HEK293 (cell line): ENCODE measurements around the gene MAP1LC3B2.

Experiments used
- CTCF ChIA-PET: fragments of 350-600 bp; formaldehyde crosslinking; extraction: SDS; loops from one replicate; lab custom pipeline; 2021; ENCODE audit warnings: antibody characterized with exemption; lab: Yijun Ruan, JAX
- POLR2A ChIA-PET: fragments of 300-600 bp; formaldehyde crosslinking; extraction: SDS; loops from one replicate; lab custom pipeline; 2020; ENCODE audit warnings: antibody characterized with exemption, inconsistent platforms; lab: Yijun Ruan, JAX
- H3K27ac ChIP-seq: fragments of 200-500 bp; sonication (Bioruptor generic); 2 replicates; pipeline ENCODE4 v1.5.1; 2014; ENCODE audit warnings: low read depth, low read length, control low read depth, inconsistent platforms; ENCODE audit errors: extremely low read depth
- H3K36me3 ChIP-seq, 2 experiments: fragments of 200-500 bp in 1 of 2; sonication (Bioruptor generic) in 1 of 2; 1 replicate in 1 of 2; 2 replicates in 1 of 2; pipeline ENCODE4 v1.5.1; 2014 to 2017; ENCODE audit warnings: inconsistent platforms in 2 of 2, low read length in 2 of 2; ENCODE audit not compliant: control insufficient read depth in 2 of 2, insufficient read depth in 1 of 2
- H3K4me1 ChIP-seq: fragments of 200-500 bp; sonication (Bioruptor generic); 2 replicates; pipeline ENCODE4 v1.5.1; 2014; ENCODE audit warnings: mild to moderate bottlenecking, low read length, inconsistent platforms; ENCODE audit not compliant: control insufficient read depth, insufficient read depth
- H3K4me3 ChIP-seq: 2 replicates; pipeline ENCODE4 v1.5.1; 2011; ENCODE audit warnings: low read depth, mild to moderate bottlenecking, control low read depth, low read length, moderate library complexity
- H3K9me3 ChIP-seq: fragments of 200-500 bp; sonication (Bioruptor generic); 2 replicates; pipeline ENCODE4 v1.5.1; 2014; ENCODE audit warnings: low read depth, low read length, inconsistent platforms; ENCODE audit not compliant: control insufficient read depth, insufficient read depth
- BCL11A ChIP-seq: fragments of 450-650 bp; formaldehyde crosslinking; IDR thresholded peaks from 2 replicates; pipeline ENCODE4 v1.5.1; 2016; ENCODE audit warnings: low read depth, missing biosample characterization, missing genetic modification characterization
- EGR2 ChIP-seq: fragments of 450-650 bp; formaldehyde crosslinking; IDR thresholded peaks from 2 replicates; pipeline ENCODE4 v1.5.1; 2016; ENCODE audit warnings: low read depth, missing biosample characterization, missing genetic modification characterization
- KLF1 ChIP-seq: fragments of 450-650 bp; formaldehyde crosslinking; IDR thresholded peaks from 2 replicates; pipeline ENCODE4 v1.5.1; 2016; ENCODE audit warnings: missing biosample characterization, missing genetic modification characterization
- SCRT2 ChIP-seq: fragments of 450-650 bp; formaldehyde crosslinking; IDR thresholded peaks from 2 replicates; pipeline ENCODE4 v1.5.1; 2016; ENCODE audit warnings: missing biosample characterization, missing genetic modification characterization
- TCF7L2 ChIP-seq: IDR thresholded peaks from 2 replicates; pipeline ENCODE4 v1.6.1; 2011; ENCODE audit warnings: low read depth, mild to moderate bottlenecking, inconsistent platforms, low read length, moderate library complexity, borderline replicate concordance
- ZBTB1 ChIP-seq: fragments of 450-650 bp; formaldehyde crosslinking; IDR thresholded peaks from 2 replicates; pipeline ENCODE4 v1.5.1; 2016; ENCODE audit warnings: missing biosample characterization, missing genetic modification characterization
- ZFP69B ChIP-seq: fragments of 450-650 bp; formaldehyde crosslinking; IDR thresholded peaks from 2 replicates; pipeline ENCODE4 v1.5.1; 2016; ENCODE audit warnings: missing biosample characterization, missing genetic modification characterization
- ZNF146 ChIP-seq: fragments of 450-650 bp; formaldehyde crosslinking; IDR thresholded peaks from 2 replicates; pipeline ENCODE4 v1.5.1; 2016; ENCODE audit warnings: missing biosample characterization, missing genetic modification characterization
- ZNF19 ChIP-seq: fragments of 450-650 bp; formaldehyde crosslinking; IDR thresholded peaks from 2 replicates; pipeline ENCODE4; 2016; ENCODE audit warnings: missing biosample characterization, missing genetic modification characterization, low read depth
- ZNF202 ChIP-seq: fragments of 450-650 bp; formaldehyde crosslinking; IDR thresholded peaks from 2 replicates; pipeline ENCODE4 v1.5.1; 2016; ENCODE audit warnings: missing biosample characterization, missing genetic modification characterization, borderline replicate concordance
- ZNF211 ChIP-seq: fragments of 450-650 bp; formaldehyde crosslinking; IDR thresholded peaks from 2 replicates; pipeline ENCODE4 v1.5.1; 2016; ENCODE audit warnings: low read depth, missing biosample characterization, missing genetic modification characterization
- ZNF221 ChIP-seq: fragments of 450-650 bp; formaldehyde crosslinking; IDR thresholded peaks from 2 replicates; pipeline ENCODE4 v1.5.1; 2017; ENCODE audit warnings: missing biosample characterization, missing genetic modification characterization, borderline replicate concordance
- ZNF223 ChIP-seq: fragments of 450-650 bp; formaldehyde crosslinking; IDR thresholded peaks from 2 replicates; pipeline ENCODE4 v1.5.1; 2016; ENCODE audit warnings: missing biosample characterization, missing genetic modification characterization
- ZNF266 ChIP-seq: fragments of 450-650 bp; formaldehyde crosslinking; IDR thresholded peaks from 2 replicates; pipeline ENCODE4 v1.5.1; 2016; ENCODE audit warnings: missing biosample characterization, missing genetic modification characterization, low read depth
- ZNF292 ChIP-seq: fragments of 450-650 bp; formaldehyde crosslinking; IDR thresholded peaks from 2 replicates; pipeline ENCODE4 v1.5.1; 2016; ENCODE audit warnings: low read depth, missing biosample characterization, missing genetic modification characterization, borderline replicate concordance
- ZNF311 ChIP-seq: fragments of 450-650 bp; formaldehyde crosslinking; IDR thresholded peaks from 2 replicates; pipeline ENCODE4 v1.5.1; 2017; ENCODE audit warnings: missing biosample characterization, missing genetic modification characterization, borderline replicate concordance
- ZNF350 ChIP-seq: fragments of 450-650 bp; formaldehyde crosslinking; IDR thresholded peaks from 2 replicates; pipeline ENCODE4 v1.5.0; 2017; ENCODE audit warnings: missing biosample characterization, mild to moderate bottlenecking, missing genetic modification characterization
- ZNF423 ChIP-seq: fragments of 450-650 bp; formaldehyde crosslinking; IDR thresholded peaks from 2 replicates; pipeline ENCODE4 v1.5.1; 2016; ENCODE audit warnings: missing biosample characterization, missing genetic modification characterization
- ZNF501 ChIP-seq: fragments of 450-650 bp; formaldehyde crosslinking; IDR thresholded peaks from 2 replicates; pipeline ENCODE4 v1.5.1; 2016; ENCODE audit warnings: missing biosample characterization, missing genetic modification characterization
- ZNF510 ChIP-seq: fragments of 450-650 bp; formaldehyde crosslinking; IDR thresholded peaks from 2 replicates; pipeline ENCODE4 v1.5.1; 2018; ENCODE audit warnings: mild to moderate bottlenecking, missing genetic modification characterization, missing biosample characterization; ENCODE audit not compliant: insufficient replicate concordance
- ZNF529 ChIP-seq: fragments of 450-650 bp; formaldehyde crosslinking; IDR thresholded peaks from 2 replicates; pipeline ENCODE4 v1.5.1; 2017; ENCODE audit warnings: missing genetic modification characterization, missing biosample characterization; ENCODE audit not compliant: insufficient replicate concordance
- ZNF555 ChIP-seq: fragments of 450-650 bp; formaldehyde crosslinking; conservative IDR thresholded peaks from 2 replicates; pipeline ENCODE4 v1.5.1; 2017; ENCODE audit warnings: missing biosample characterization, mild to moderate bottlenecking, missing genetic modification characterization, inconsistent platforms
- ZNF558 ChIP-seq: fragments of 450-650 bp; formaldehyde crosslinking; IDR thresholded peaks from 2 replicates; pipeline ENCODE4 v1.5.1; 2016; ENCODE audit warnings: missing biosample characterization, missing genetic modification characterization
- ZNF654 ChIP-seq: fragments of 450-650 bp; formaldehyde crosslinking; IDR thresholded peaks from 2 replicates; pipeline ENCODE4 v1.5.1; 2016; ENCODE audit warnings: low read depth, missing biosample characterization, missing genetic modification characterization
- ZNF658 ChIP-seq: fragments of 450-650 bp; formaldehyde crosslinking; IDR thresholded peaks from 2 replicates; pipeline ENCODE4; 2016; ENCODE audit warnings: missing biosample characterization, missing genetic modification characterization
- ZNF660 ChIP-seq: fragments of 450-650 bp; IDR thresholded peaks from 2 replicates; pipeline ENCODE4 v1.5.1; 2018; ENCODE audit warnings: missing biosample characterization, mild to moderate bottlenecking, missing genetic modification characterization
- ZNF768 ChIP-seq: fragments of 450-650 bp; formaldehyde crosslinking; IDR thresholded peaks from 2 replicates; pipeline ENCODE4 v1.5.1; 2018; ENCODE audit warnings: missing biosample characterization, mild to moderate bottlenecking, missing genetic modification characterization
- TF ChIP-seq, protein P1 (sequence below): fragments of 450-650 bp; formaldehyde crosslinking; IDR thresholded peaks from 2 replicates; pipeline ENCODE4 v1.5.1; 2016; ENCODE audit warnings: missing biosample characterization, missing genetic modification characterization
- TF ChIP-seq, protein P2 (sequence below): fragments of 450-650 bp; formaldehyde crosslinking; IDR thresholded peaks from 2 replicates; pipeline ENCODE4 v1.5.1; 2016; ENCODE audit warnings: missing biosample characterization, missing genetic modification characterization
- TF ChIP-seq, protein P3 (sequence below): fragments of 450-650 bp; formaldehyde crosslinking; IDR thresholded peaks from 2 replicates; pipeline ENCODE4 v1.5.1; 2016; ENCODE audit warnings: missing biosample characterization, missing genetic modification characterization, borderline replicate concordance
- TF ChIP-seq, protein P4 (sequence below): fragments of 450-650 bp; formaldehyde crosslinking; optimal IDR thresholded peaks from 2 replicates; pipeline ENCODE3; 2016; ENCODE audit warnings: missing biosample characterization, mild to moderate bottlenecking, missing genetic modification characterization

The MAP1LC3B2 gene

DNA sequence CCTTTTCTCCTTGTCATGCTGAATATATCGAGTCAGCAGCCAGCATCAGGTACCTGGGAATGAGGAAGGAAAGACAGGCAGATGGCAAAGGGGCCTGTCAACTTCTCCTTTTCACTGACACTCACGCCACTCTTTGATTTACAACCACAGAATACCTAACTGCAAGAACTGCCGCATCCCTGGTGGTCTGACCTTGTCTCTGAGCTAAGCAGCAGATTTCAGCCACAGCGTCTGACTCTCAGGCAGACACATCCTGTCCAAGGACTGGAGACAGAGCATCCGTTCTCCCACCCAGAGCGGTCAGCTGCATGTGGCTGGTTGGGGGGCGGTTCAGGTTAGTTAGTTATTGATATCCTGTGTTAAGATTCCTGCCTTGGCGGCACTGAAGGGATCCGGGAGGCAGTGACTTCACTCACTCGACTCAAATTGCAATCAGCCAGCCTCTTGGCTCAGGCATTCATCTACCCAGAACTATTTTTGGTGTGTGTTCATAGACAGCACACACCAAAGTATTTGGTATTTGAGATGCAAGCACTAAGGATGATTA is 11.2 kb upstream of the MAP1LC3B2 start:
- no peak overlapping the region for H3K27ac ChIP-seq
- no peaks in the 10 kb centered on the region for H3K9me3 ChIP-seq
- TF ChIP-seq, protein P1, sequence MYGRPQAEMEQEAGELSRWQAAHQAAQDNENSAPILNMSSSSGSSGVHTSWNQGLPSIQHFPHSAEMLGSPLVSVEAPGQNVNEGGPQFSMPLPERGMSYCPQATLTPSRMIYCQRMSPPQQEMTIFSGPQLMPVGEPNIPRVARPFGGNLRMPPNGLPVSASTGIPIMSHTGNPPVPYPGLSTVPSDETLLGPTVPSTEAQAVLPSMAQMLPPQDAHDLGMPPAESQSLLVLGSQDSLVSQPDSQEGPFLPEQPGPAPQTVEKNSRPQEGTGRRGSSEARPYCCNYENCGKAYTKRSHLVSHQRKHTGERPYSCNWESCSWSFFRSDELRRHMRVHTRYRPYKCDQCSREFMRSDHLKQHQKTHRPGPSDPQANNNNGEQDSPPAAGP, result no peak
- no peak for TF ChIP-seq KLF1 (tag by site-specific recombination)
- no peak for TF ChIP-seq ZNF658 (tag by site-specific recombination)
- TF ChIP-seq BCL11A (tag by site-specific recombination), result no peak
- no peak for TF ChIP-seq TCF7L2
- no peak for TF ChIP-seq ZNF292 (tag by site-specific recombination)
- TF ChIP-seq ZNF211 (tag by site-specific recombination), result no peak
- TF ChIP-seq ZNF529 (tag by site-specific recombination), result no peak
- TF ChIP-seq SCRT2 (tag by site-specific recombination), result no peak
- TF ChIP-seq ZNF221, result no peak
- TF ChIP-seq, protein P2, sequence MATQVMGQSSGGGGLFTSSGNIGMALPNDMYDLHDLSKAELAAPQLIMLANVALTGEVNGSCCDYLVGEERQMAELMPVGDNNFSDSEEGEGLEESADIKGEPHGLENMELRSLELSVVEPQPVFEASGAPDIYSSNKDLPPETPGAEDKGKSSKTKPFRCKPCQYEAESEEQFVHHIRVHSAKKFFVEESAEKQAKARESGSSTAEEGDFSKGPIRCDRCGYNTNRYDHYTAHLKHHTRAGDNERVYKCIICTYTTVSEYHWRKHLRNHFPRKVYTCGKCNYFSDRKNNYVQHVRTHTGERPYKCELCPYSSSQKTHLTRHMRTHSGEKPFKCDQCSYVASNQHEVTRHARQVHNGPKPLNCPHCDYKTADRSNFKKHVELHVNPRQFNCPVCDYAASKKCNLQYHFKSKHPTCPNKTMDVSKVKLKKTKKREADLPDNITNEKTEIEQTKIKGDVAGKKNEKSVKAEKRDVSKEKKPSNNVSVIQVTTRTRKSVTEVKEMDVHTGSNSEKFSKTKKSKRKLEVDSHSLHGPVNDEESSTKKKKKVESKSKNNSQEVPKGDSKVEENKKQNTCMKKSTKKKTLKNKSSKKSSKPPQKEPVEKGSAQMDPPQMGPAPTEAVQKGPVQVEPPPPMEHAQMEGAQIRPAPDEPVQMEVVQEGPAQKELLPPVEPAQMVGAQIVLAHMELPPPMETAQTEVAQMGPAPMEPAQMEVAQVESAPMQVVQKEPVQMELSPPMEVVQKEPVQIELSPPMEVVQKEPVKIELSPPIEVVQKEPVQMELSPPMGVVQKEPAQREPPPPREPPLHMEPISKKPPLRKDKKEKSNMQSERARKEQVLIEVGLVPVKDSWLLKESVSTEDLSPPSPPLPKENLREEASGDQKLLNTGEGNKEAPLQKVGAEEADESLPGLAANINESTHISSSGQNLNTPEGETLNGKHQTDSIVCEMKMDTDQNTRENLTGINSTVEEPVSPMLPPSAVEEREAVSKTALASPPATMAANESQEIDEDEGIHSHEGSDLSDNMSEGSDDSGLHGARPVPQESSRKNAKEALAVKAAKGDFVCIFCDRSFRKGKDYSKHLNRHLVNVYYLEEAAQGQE, result no peak
- no peak for TF ChIP-seq EGR2 (tag by site-specific recombination)
- no peak for TF ChIP-seq ZNF146 (tag by site-specific recombination)
- TF ChIP-seq ZFP69B (tag by site-specific recombination), result no peak
- TF ChIP-seq ZNF558 (tag by site-specific recombination), result no peak
- TF ChIP-seq ZNF654 (tag by site-specific recombination), result no peak
- TF ChIP-seq ZNF768 (tag by site-specific recombination), result no peak
- ChIA-PET POLR2A (interaction anchor here (1.1 kb wide), 1 partner anchor 15 kb away, joined by 4 read pairs; no protein-coding TSS in a partner anchor), CTCF (no interaction called here)
- H3K4me3 ChIP-seq, result no peak overlapping the region
- no peaks in the 10 kb centered on the region for H3K4me1 ChIP-seq
- no peaks in the 10 kb centered on the region for H3K36me3 ChIP-seq

DNA sequence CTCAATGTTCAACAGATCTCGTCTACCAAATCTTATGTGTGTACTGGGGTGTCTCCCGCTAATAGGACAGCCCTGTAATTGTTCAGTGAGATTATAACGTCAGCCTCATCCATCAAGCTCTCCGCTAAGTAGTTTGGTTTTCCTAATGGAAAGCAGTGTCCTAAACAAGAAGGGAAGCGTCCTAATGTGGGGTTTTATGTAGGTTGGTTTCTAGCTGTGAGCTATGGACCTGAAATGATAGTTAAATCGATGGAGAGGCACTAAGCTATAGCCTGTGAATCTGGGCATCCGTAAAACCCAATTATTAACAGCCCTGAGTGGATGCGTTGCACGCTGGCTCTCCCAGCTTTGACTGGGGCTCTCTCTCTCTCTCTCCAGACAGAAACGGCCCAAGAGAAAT is 9.2 kb upstream of the MAP1LC3B2 start:
- Histone ChIP-seq H3K27ac (no peak overlapping the region), H3K36me3 (no peaks in the 10 kb centered on the region), H3K9me3 (no peaks in the 10 kb centered on the region), H3K4me3 (no peak overlapping the region), H3K4me1 (no peaks in the 10 kb centered on the region)
- ChIA-PET POLR2A (no interaction called here), CTCF (no interaction called here)
- no peak for TF ChIP-seq ZNF501 (tag by site-specific recombination)
- TF ChIP-seq ZNF223 (tag by site-specific recombination), result no peak
- TF ChIP-seq, protein P3, sequence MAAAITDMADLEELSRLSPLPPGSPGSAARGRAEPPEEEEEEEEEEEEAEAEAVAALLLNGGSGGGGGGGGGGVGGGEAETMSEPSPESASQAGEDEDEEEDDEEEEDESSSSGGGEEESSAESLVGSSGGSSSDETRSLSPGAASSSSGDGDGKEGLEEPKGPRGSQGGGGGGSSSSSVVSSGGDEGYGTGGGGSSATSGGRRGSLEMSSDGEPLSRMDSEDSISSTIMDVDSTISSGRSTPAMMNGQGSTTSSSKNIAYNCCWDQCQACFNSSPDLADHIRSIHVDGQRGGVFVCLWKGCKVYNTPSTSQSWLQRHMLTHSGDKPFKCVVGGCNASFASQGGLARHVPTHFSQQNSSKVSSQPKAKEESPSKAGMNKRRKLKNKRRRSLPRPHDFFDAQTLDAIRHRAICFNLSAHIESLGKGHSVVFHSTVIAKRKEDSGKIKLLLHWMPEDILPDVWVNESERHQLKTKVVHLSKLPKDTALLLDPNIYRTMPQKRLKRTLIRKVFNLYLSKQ (tag by site-specific recombination), result no peak
- no peak for TF ChIP-seq ZBTB1 (tag by site-specific recombination)
- TF ChIP-seq ZNF202 (tag by site-specific recombination), result no peak
- no peak for TF ChIP-seq ZNF19
- TF ChIP-seq ZNF423, result no peak
- no peak for TF ChIP-seq ZNF350
- TF ChIP-seq ZNF266 (tag by site-specific recombination), result no peak
- no peak for TF ChIP-seq ZNF555 (tag by site-specific recombination)
- TF ChIP-seq, protein P4, sequence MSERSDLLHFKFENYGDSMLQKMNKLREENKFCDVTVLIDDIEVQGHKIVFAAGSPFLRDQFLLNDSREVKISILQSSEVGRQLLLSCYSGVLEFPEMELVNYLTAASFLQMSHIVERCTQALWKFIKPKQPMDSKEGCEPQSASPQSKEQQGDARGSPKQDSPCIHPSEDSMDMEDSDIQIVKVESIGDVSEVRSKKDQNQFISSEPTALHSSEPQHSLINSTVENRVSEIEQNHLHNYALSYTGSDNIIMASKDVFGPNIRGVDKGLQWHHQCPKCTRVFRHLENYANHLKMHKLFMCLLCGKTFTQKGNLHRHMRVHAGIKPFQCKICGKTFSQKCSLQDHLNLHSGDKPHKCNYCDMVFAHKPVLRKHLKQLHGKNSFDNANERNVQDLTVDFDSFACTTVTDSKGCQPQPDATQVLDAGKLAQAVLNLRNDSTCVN, result no peak
- no peak for TF ChIP-seq ZNF660 (tag by site-specific recombination)
- TF ChIP-seq ZNF529 (tag by site-specific recombination), result no peak
- no peak for TF ChIP-seq ZNF510
- no peak for TF ChIP-seq ZNF311 (tag by site-specific recombination)
